ENCODE measurements around the gene MAPKBP1. TPM values are rescaled to one million over a fixed set of nuclear protein-coding genes. Genes with fewer than 3 reads are reported as not detected.

Gene MAPKBP1
- total and polyA plus RNA-seq, 12 donors, result 3.4 to 27.2 (median 13.3) TPM

- intact Hi-C loops (cut with DNase I), result no loop called here
- ATAC-seq (no peak), DNase-seq (no peak)
- TF ChIP-seq CTCF (IDR thresholded peaks at IDR 0.05), result no peak
- H3K27ac ChIP-seq, result no peak overlapping the region
- H3K9me3 ChIP-seq, result no peaks in the 10 kb centered on the region
- no peaks in the 10 kb centered on the region for H3K27me3 ChIP-seq
- H3K4me1 ChIP-seq, result peaks cover 0 to 17% (median 10%) of the 10 kb centered on the region in 9 donors
- H3K36me3 ChIP-seq, result no peaks in the 10 kb centered on the region
- 92 to 93% methylated on average over 12 of the region's 12 CpGs for WGBS, 2 donors
- no peak overlapping the region for H3K4me3 ChIP-seq
Measured at GRCh38 chr15:41874736-41875135, 100.5 kb downstream of the MAPKBP1 start.

- H3K27me3 ChIP-seq, result peaks cover 0 to 1% (median 0%) of the 10 kb centered on the region in 7 donors
- ATAC-seq, result no peak
- no peaks in the 10 kb centered on the region for H3K9me3 ChIP-seq
- DNase-seq, result no peak
- intact Hi-C loops (cut with DNase I), result no loop called here
- H3K4me1 ChIP-seq, result peaks cover 0 to 12% (median 6%) of the 10 kb centered on the region in 9 donors
- H3K27ac ChIP-seq, result no peak overlapping the region
- 85 to 86% methylated on average over 13 of the region's 13 CpGs for WGBS, 2 donors
- no peak overlapping the region for H3K4me3 ChIP-seq
- no peaks in the 10 kb centered on the region for H3K36me3 ChIP-seq
- no peak for TF ChIP-seq CTCF (IDR thresholded peaks at IDR 0.05)
Measured at GRCh38 chr15:41876007-41876406, 101.7 kb downstream of the MAPKBP1 start.

- no peak overlapping the region for H3K4me3 ChIP-seq
- H3K27me3 ChIP-seq, result peaks cover 0 to 8% (median 0%) of the 10 kb centered on the region in 7 donors
- no peaks in the 10 kb centered on the region for H3K36me3 ChIP-seq
- ATAC-seq, result no peak
- 60 to 75% methylated on average over 12 of the region's 12 CpGs for WGBS, 2 donors
- no peaks in the 10 kb centered on the region for H3K9me3 ChIP-seq
- H3K4me1 ChIP-seq, result peaks cover under 1 to 16% (median 10%) of the 10 kb centered on the region in 9 donors
- intact Hi-C loops (cut with DNase I), result no loop called here
- H3K27ac ChIP-seq, result no peak overlapping the region
- no peak for TF ChIP-seq CTCF (IDR thresholded peaks at IDR 0.05)
- no peak for DNase-seq
Measured at GRCh38 chr15:41876689-41877088, 102.4 kb downstream of the MAPKBP1 start.

Small RNA genes within 50 kb of the gene (microRNA-seq; reads per million reads assigned to microRNA genes)
- 0 reads per million in 2 donors for gene MIR4310

Other genes with a start within 250 kb of the MAPKBP1 start
- gene RPAP1, start 230.2 kb upstream of the MAPKBP1 start, total RNA-seq, result 10 to 100 TPM; 17.6 to 27.9 (median 24.6) TPM
- 10 to 100 TPM in 1 of 2 donors, 1 to 10 TPM in 1; 9.7 to 16.0 TPM for gene RPAP1, start 230.2 kb upstream of the MAPKBP1 start, polyA plus RNA-seq
- 1 to 10 TPM; 1.2 to 6.3 (median 3.2) TPM for gene TYRO3, start 215.3 kb upstream of the MAPKBP1 start, total RNA-seq
- 1 to 10 TPM; 2.7 to 9.6 TPM for gene TYRO3, start 215.3 kb upstream of the MAPKBP1 start, polyA plus RNA-seq
- 10 to 100 TPM; 22.2 to 45.3 (median 35.9) TPM for gene MGA, start 114.1 kb upstream of the MAPKBP1 start, total RNA-seq
- gene MGA, start 114.1 kb upstream of the MAPKBP1 start, polyA plus RNA-seq, result 1 to 10 TPM; 1.6 to 4.6 TPM
- 10 to 100 TPM; 11.0 to 20.9 (median 12.9) TPM for gene JMJD7, start 53.6 kb downstream of the MAPKBP1 start, total RNA-seq
- 10 to 100 TPM in 1 of 2 donors, 1 to 10 TPM in 1; 8.6 to 23.0 TPM for gene JMJD7, start 53.6 kb downstream of the MAPKBP1 start, polyA plus RNA-seq
- 1 to 10 TPM; 1.6 to 6.7 (median 3.2) TPM for gene PLA2G4B, start 64.4 kb downstream of the MAPKBP1 start, total RNA-seq
- 10 to 100 TPM in 1 of 2 donors, 1 to 10 TPM in 1; 2.7 to 16.0 TPM for gene PLA2G4B, start 64.4 kb downstream of the MAPKBP1 start, polyA plus RNA-seq
- gene SPTBN5, start 119.6 kb downstream of the MAPKBP1 start, total RNA-seq, result 1 to 10 TPM; 1.6 to 5.9 (median 2.4) TPM
- 1 to 10 TPM in 1 of 2 donors, under 1 TPM in 1; 0.94 to 8.7 TPM for gene SPTBN5, start 119.6 kb downstream of the MAPKBP1 start, polyA plus RNA-seq
- gene EHD4, start 198.1 kb downstream of the MAPKBP1 start, total RNA-seq, result 10 to 100 TPM; 29.8 to 62.7 (median 46.6) TPM
- 10 to 100 TPM; 23.4 to 24.2 TPM for gene EHD4, start 198.1 kb downstream of the MAPKBP1 start, polyA plus RNA-seq
- under 1 TPM in 4 of 10 donors, not detected in 6; 0.05 to 0.79 (median 0.19) TPM for gene PLA2G4E, start 246.6 kb downstream of the MAPKBP1 start, total RNA-seq
- under 1 TPM in 1 of 2 donors, not detected in 1; 0.07 TPM for gene PLA2G4E, start 246.6 kb downstream of the MAPKBP1 start, polyA plus RNA-seq

Measured in heart right ventricle (tissue), 16 donors.